22Rv1 (cell line): Measurements from ENCODE around the gene FAM168A.

Experiments used
- ZFX ChIP-seq: fragments of 450-650 bp; IDR thresholded peaks from 2 replicates; pipeline ENCODE4 v1.6.1; 2017; ENCODE audit warnings: antibody characterized with exemption, borderline replicate concordance
- TF ChIP-seq, protein P1 (sequence below): fragments of 450-650 bp; IDR thresholded peaks from 2 replicates; pipeline ENCODE4 v1.5.1; 2017; ENCODE audit warnings: mild to moderate bottlenecking

DNA sequence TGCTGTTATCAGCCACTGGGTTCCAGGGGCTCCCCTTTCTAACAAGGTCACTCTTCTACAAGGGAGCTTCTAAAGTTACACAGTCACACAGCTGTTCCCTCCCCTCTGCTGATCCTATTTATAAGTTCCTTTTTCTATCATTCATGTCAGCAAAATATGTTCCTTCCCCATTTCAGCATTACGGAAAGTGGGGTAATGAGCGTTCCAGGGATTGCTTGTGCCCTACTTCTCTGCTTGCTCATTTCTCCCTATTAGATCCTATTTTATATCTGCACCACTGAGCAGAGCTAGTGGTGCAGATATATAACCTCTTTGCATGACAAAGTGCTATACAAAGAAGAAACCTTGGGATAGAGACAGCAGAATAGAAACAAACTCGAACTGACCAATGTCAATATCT is 25.8 kb upstream of the FAM168A start:
- TF ChIP-seq, protein P1, sequence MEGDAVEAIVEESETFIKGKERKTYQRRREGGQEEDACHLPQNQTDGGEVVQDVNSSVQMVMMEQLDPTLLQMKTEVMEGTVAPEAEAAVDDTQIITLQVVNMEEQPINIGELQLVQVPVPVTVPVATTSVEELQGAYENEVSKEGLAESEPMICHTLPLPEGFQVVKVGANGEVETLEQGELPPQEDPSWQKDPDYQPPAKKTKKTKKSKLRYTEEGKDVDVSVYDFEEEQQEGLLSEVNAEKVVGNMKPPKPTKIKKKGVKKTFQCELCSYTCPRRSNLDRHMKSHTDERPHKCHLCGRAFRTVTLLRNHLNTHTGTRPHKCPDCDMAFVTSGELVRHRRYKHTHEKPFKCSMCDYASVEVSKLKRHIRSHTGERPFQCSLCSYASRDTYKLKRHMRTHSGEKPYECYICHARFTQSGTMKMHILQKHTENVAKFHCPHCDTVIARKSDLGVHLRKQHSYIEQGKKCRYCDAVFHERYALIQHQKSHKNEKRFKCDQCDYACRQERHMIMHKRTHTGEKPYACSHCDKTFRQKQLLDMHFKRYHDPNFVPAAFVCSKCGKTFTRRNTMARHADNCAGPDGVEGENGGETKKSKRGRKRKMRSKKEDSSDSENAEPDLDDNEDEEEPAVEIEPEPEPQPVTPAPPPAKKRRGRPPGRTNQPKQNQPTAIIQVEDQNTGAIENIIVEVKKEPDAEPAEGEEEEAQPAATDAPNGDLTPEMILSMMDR, result no peak
- TF ChIP-seq ZFX, result no peak
